HG02840 (cell line): Measurements from ENCODE around the gene MRGPRX3.
"Not testable (repeated sequence)": the region's sequence is repeated elsewhere in the genome, so short reads cannot be mapped to it uniquely, and the experiment has no call there.

Experiments
- ATAC-seq: cut with Tn5 transposase; IDR thresholded peaks from one replicate; pipeline ENCODE4 v1.9.1; 2021; ENCODE audit warnings: mild to moderate bottlenecking, moderate library complexity, moderate number of reproducible peaks; ENCODE audit not compliant: unreplicated experiment, low FRiP score

Gene MRGPRX3

GRCh38 chr11:18132341-18132740 lies at the start of gene MRGPRX3:
MRGPRX3 (plus strand) TSS chr11:18132571; CDS start chr11:18137203, 4,632 bp downstream.
- ATAC-seq = no peak

- no peak for ATAC-seq
These were observed 44.0 kb upstream of the MRGPRX3 start for GRCh38 chr11:18088366-18088765.

GRCh38 chr11:18088966-18089365 lies 43.4 kb upstream of the MRGPRX3 start:
- no peak for ATAC-seq

- no peak for ATAC-seq
These were observed 40.6 kb upstream of the MRGPRX3 start for GRCh38 chr11:18091731-18092130.

- ATAC-seq = no peak
These were observed 38.4 kb upstream of the MRGPRX3 start for GRCh38 chr11:18093959-18094358.

- ATAC-seq = no peak
These were observed 31.3 kb upstream of the MRGPRX3 start for GRCh38 chr11:18100926-18101656.

- ATAC-seq = no peak
These were observed 27.1 kb upstream of the MRGPRX3 start for GRCh38 chr11:18105086-18105801.

- ATAC-seq = peak; percentile 96
These were observed 26.4 kb upstream of the MRGPRX3 start, which contains the start of gene SAAL1 for GRCh38 chr11:18105802-18106574. SAAL1 (minus strand) TSS chr11:18106082; CDS start chr11:18106041, 41 bp downstream.

GRCh38 chr11:18106688-18107087 lies 25.7 kb upstream of the MRGPRX3 start:
- ATAC-seq = no peak

GRCh38 chr11:18108254-18108653 lies 24.1 kb upstream of the MRGPRX3 start:
- ATAC-seq = no peak

- no peak for ATAC-seq
These were observed 21.4 kb upstream of the MRGPRX3 start for GRCh38 chr11:18111005-18111404.

- no peak for ATAC-seq
These were observed 16.8 kb upstream of the MRGPRX3 start for GRCh38 chr11:18115360-18116127.

GRCh38 chr11:18121331-18121828 lies 11.0 kb upstream of the MRGPRX3 start:
- not testable (repeated sequence) for ATAC-seq

GRCh38 chr11:18131115-18131514 lies 1.3 kb upstream of the MRGPRX3 start:
- ATAC-seq = not testable (repeated sequence)

- ATAC-seq = no peak
These were observed 2.9 kb downstream of the MRGPRX3 start for GRCh38 chr11:18135308-18135707.

GRCh38 chr11:18137186-18137800 lies 4.9 kb downstream of the MRGPRX3 start:
- no peak for ATAC-seq

GRCh38 chr11:18140145-18140544 lies 7.8 kb downstream of the MRGPRX3 start:
- ATAC-seq = no peak

- ATAC-seq = no peak
These were observed 11.9 kb downstream of the MRGPRX3 start for GRCh38 chr11:18144243-18144642.

- no peak for ATAC-seq
These were observed 12.7 kb downstream of the MRGPRX3 start for GRCh38 chr11:18145025-18145424.

GRCh38 chr11:18145837-18146236 lies 13.5 kb downstream of the MRGPRX3 start:
- no peak for ATAC-seq
